CD4-positive, alpha-beta T cell treated with Interleukin-12 subunit alpha and Interleukin-12 subunit beta, for 1 hour (primary cell): ENCODE measurements around the gene CLCNKB.
"Not testable (repeated sequence)": the region's sequence is repeated elsewhere in the genome, so short reads cannot be mapped to it uniquely, and the experiment has no call there.

Experiments
- DNase-seq: peaks from one replicate; pipeline ENCODE4 v3.0.0-alpha.2; 2020

Gene CLCNKB

DNA sequence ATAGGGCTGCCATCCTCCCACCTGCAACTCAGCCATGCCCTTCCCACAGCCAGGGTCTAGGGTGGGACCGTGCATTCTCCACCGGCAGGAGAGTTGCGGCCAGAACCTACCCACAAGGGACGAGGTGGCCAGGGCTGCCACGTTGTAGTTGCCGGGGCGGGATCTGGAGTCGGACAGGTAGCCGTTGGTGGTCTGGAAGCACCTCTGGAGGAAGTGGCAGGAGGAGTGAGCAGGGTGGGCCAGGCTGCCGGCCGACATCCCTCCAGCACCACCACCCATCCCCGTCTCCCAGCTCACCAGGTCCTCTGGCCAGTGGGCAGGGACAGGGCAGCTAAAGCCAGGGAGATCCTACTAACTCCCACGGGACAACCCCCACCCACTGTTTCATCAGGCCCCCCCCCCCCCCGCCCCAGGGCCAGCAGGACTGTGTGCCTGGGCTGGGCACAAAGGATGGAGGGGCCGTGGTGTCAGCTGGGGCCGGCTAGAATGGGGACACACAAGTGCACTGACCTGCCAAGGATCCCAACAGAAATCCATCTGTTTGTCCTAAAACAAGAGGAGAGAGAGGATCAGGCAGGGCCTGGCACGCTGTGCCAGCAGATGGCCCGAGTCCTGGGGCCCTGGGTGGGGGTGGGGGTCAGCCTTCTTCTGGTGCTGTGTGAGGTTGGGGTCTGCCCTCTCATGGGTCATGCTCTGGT is 18.6 kb downstream of the CLCNKB start:
- DNase-seq: not testable (repeated sequence)

DNA sequence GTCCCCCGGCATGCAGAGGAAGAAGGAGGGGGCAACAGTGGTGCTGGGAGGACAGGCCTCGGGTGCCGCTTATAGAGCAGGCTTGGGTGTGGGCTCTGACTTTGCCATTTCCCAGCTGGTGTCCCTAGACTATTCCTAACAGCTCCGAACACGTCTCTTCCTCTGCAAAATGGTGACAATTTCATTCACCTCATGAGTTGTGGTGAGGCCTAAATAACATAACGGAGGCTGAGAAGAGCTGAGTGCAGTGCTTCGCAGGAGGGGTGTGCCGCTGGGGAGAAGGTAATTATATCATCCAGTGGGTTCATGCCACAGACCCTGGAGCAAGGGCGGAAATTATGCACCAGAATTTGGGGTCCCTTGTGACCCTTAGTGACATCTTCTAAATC is 19.1 kb downstream of the CLCNKB start:
- not testable (repeated sequence) for DNase-seq

DNA sequence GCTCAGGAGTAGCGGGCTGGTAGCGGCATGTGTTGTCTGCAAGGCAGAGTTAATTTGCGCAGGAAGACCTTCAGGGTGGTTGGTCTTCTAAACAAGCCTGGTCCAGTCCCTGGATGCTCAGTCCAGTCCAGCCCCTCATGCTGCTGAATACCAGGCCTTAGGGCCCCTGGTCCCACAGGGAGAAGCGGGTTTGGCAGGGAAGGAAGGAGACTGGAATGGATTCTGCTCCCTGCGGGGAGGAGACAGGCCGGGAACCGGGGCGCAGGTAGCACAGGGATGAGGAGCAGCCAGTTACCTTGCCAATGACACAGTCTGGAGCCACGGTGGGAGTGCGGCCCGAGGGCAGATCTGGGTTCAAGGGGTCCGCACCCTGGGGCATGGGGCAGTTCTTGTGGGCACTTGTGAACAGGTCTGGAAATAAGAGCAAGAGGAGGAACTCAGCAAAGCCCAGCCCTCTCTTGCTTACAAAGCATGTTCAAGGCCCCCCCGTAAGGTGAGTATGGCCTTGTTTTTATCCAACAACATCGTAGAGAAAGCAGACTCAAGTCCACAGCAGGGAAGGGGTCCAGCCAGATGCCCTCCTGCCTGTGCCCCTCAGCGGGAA is 19.7 kb downstream of the CLCNKB start:
- no peak for DNase-seq

DNA sequence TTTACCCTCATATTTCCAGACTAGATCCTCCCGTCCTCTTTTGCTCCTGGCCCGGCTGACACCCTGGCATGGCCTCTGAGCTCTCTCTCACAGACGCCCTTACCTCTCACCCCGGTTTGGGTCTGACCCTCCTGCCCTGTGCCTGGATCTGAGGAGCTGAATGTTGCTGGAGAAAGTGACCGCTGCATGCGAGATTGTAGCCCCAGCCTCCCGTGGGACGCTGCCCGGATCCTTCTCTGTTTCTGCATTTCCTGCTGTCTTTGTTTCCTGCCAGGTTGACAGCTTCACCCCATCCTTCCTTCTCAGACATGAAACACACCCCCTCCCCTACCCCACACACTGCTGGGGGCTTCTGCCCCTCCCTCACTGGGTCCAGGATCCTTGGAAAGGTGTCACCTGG is 20.3 kb downstream of the CLCNKB start:
- no peak for DNase-seq

GRCh38 chr1:16064536-16065268 is 21.1 kb downstream of the CLCNKB start:
- no peak for DNase-seq

DNA sequence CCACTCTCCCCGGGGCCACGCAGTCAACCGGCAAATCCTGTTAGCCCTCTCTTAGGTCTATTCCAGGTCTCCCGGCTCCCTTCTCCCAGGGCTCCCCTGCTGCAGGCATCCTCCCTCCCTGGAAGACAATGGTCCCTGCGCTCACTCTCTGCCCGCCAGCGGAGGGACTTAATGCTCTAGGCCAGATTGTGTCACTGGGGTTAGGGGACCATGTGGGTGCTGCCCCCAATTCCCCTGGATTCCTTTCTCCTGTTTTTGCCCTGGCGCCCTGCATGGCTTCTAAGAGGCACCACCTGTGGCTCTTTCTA is 21.6 kb downstream of the CLCNKB start:
- no peak for DNase-seq

DNA sequence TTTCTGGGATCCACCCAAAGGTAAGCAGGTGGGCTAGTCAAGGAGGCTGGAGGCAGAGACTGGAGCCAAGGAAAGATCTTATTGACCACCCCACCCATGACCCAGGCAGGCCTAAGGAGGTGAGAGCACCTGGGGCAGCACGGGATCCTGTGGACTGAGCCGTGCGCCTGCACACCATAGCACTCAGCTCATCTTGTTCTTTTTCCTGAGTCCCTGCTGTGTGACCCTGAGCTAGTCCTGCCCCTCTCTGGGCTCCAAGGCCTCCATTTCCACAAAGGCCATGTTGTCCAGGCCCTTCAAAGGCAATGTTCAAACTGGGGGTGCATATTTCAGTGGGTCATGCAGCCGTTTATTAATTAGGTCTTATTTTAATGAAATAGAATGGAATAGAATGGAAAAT is 22.7 kb downstream of the CLCNKB start:
- DNase-seq: no peak

- DNase-seq: no peak
These were observed 23.7 kb downstream of the CLCNKB start for GRCh38 chr1:16067127-16067768.

DNA sequence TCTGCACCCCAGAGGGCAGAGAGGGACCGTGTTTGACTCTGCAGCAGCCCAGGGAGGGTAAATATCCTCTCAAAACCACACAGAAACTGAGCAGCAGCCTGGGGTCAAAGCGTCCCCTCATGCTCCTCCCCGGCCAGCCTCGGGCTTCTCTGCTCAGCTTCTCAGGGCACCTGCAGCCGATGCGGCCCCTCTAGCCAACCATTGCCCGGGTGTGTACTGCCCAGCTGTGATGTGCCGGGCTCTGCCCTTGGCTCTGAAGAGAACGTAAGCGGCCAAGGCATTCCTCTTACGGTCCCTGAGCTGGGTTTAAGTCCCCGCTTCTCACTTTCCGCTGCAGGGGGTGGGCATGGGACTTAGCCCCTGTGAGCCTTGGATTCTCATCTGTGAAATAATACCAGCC is 24.4 kb downstream of the CLCNKB start:
- DNase-seq: no peak

GRCh38 chr1:16068356-16069270 is 25.0 kb downstream of the CLCNKB start:
- no peak for DNase-seq

GRCh38 chr1:16070640-16071355 is 27.2 kb downstream of the CLCNKB start:
- no peak for DNase-seq

GRCh38 chr1:16071614-16072013 is 28.0 kb downstream of the CLCNKB start:
- DNase-seq: no peak

DNA sequence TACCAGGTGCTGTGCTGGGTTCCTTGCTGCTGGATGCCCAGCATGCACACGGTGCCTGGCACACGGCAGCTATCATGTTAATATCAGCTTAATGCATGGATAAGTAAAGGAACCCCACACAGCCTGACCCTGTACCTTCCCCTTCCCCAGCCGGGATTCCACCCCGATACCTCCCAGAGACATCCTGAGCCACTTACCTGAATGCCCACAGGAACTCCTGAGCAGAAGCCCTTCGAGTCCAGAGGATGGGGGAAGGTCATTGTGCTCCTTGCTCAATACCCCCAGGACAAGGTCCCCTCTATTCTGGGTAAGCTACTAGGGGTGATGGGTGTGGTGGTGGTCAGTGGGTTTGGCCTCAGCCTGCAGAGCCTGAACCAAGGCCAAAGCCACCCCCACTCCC is 28.5 kb downstream of the CLCNKB start:
- no peak for DNase-seq

- DNase-seq: no peak
These were observed 29.3 kb downstream of the CLCNKB start for GRCh38 chr1:16072616-16073484.

- peak; percentile 39 for DNase-seq
These were observed 30.0 kb downstream of the CLCNKB start, which contains the start of gene FAM131C for GRCh38 chr1:16073490-16074119. TSS of gene FAM131C (minus strand) at chr1:16073651. CDS start at chr1:16073442, 209 bp downstream.

GRCh38 chr1:16074217-16074616 is 30.6 kb downstream of the CLCNKB start:
- no peak for DNase-seq

- no peak for DNase-seq
These were observed 31.9 kb downstream of the CLCNKB start for GRCh38 chr1:16075337-16076030.

DNA sequence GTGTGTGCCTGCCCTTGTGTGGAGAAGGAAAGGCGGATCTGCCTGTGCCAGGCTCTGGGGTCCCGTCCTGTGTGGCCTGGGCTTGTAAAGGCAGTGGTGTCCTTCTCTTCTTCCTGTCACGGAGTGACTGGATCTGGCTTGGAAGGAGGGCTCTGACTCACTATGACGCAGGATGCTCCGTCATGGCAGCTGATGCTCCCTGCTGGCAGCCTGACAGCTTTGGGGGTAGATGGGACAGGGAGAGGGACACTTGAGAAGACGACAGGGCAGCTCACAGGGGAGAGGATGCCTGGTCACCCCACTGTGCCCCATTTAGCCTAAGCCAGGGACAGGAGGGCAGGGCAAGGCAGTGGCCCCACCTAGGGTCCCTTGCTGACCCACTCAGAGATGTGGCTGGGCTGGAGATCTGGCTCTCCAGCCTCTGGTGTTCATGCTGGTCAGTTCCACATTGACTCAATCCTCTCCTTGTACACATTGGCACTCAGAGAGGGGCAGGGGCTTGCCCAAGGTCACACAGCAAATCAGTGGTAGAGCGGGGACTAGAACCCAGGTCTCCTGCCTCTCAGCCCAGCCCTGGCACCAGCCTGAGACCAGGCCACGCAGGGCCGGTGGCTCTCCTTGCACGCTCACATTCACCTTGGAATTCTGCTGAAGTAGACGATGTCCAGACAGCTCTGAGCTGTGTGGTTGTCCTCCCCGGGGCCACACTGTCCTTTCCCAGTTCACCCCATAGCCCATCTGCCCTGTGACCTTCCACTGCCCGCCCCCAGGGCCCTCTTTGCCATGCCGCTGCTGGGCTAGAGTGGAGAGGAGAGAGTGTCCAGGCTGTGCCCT is 32.7 kb downstream of the CLCNKB start:
- no peak for DNase-seq

DNA sequence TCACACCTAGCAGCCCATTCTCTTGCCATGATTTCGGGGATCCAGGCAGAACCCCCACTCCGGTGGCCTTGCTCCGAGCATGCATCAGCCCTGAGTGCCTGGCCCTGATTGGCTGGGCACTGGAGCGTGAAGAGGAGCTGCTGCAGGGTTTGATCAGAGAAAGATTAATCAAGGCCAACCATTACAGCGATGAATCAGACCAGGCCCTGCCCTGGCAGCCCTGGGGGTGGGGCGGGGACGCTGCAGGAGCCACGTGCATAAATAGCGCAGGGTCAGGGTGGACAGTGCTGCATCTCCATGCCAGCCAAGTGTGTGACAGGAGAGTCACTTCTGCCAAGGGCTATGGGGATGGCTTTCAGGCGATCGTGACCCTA is 33.3 kb downstream of the CLCNKB start:
- DNase-seq: no peak
